ENCODE measurements around the gene CKS1B.

The CKS1B gene

GRCh38 chr1:155012776-155013602 lies 38.5 kb downstream of the CKS1B start:
- Histone ChIP-seq H3K4me3 (replicated peaks; ENCODE audit: insufficient read depth, low read length) (no peak overlapping the region), H3K27me3 (ENCODE audit: insufficient read depth, poor library complexity, severe bottlenecking) (no peaks in the 10 kb centered on the region), H3K27ac (replicated peaks) (peak overlapping the region; percentile 94)
- peak in 1 of 2 experiments; percentile 36 for DNase-seq (ENCODE audit: low read depth in 1 of 2, low spot score in 1 of 2)
- no peak for TF ChIP-seq POLR2AphosphoS5 (IDR thresholded peaks at IDR 0.05; ENCODE audit: low read depth)
- TF ChIP-seq SPI1 (IDR thresholded peaks at IDR 0.05; ENCODE audit: borderline replicate concordance, low read depth) = peak; percentile 79

DNA sequence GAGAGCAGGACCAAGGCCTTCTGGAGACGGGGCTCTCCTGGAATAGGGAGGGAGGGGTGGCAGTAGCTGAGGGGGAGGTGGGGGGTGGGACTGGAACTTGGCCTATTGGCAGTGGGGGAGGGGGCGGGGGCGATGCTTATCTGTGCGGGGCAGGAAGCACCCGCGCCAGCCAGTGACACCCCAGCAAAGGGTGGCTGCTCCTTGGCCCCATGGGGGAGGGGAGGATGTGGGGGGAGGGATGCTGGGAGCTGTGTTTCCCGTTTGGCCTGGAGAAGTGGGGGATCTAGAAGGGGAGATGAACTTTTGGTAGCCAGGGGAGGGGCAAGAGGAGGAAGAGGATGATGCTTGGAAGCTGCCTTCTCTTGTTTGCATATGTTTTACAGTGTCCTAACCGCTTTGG lies 39.2 kb downstream of the CKS1B start:
- no peak overlapping the region; the same call in 1 of the 2 replicates for H3K27ac ChIP-seq (replicated peaks)
- TF ChIP-seq REST (IDR thresholded peaks at IDR 0.05; ENCODE audit: insufficient replicate concordance, low read depth) = no peak
- TF ChIP-seq CTCF (IDR thresholded peaks at IDR 0.05; ENCODE audit: insufficient read depth, low read length) = no peak
- TF ChIP-seq SPI1 (IDR thresholded peaks at IDR 0.05; ENCODE audit: borderline replicate concordance, low read depth) = no peak
- no peak for TF ChIP-seq POLR2AphosphoS5 (IDR thresholded peaks at IDR 0.05; ENCODE audit: low read depth)
- DNase-seq (ENCODE audit: low read depth in 1 of 2, low spot score in 1 of 2) = peak in 1 of 2 experiments; percentile 50
- no peak overlapping the region for H3K4me3 ChIP-seq (replicated peaks; ENCODE audit: insufficient read depth, low read length)
- H3K27me3 ChIP-seq (ENCODE audit: insufficient read depth, poor library complexity, severe bottlenecking) = no peaks in the 10 kb centered on the region

GRCh38 chr1:155014709-155015508 lies 40.4 kb downstream of the CKS1B start:
- H3K27me3 ChIP-seq (ENCODE audit: insufficient read depth, poor library complexity, severe bottlenecking) = no peaks in the 10 kb centered on the region

More at GRCh38 chr1:155014709-155015508, 40.4 kb downstream of the CKS1B start:
- DNase-seq (ENCODE audit: low read depth in 1 of 2, low spot score in 1 of 2) = peak in 1 of 2 experiments; percentile 39
- TF ChIP-seq CTCF (IDR thresholded peaks at IDR 0.05; ENCODE audit: insufficient read depth, low read length) = no peak
- no peak for TF ChIP-seq SPI1 (IDR thresholded peaks at IDR 0.05; ENCODE audit: borderline replicate concordance, low read depth)
- TF ChIP-seq REST (IDR thresholded peaks at IDR 0.05; ENCODE audit: insufficient replicate concordance, low read depth) = no peak
- TF ChIP-seq POLR2AphosphoS5 (IDR thresholded peaks at IDR 0.05; ENCODE audit: low read depth) = no peak; the same call in 1 of the 2 replicates
- no peak for TF ChIP-seq GABPA (IDR thresholded peaks at IDR 0.05; ENCODE audit: low read depth)
- H3K27ac ChIP-seq (replicated peaks) = no peak overlapping the region
- H3K4me3 ChIP-seq (replicated peaks; ENCODE audit: insufficient read depth, low read length) = no peak overlapping the region

Measured in HL-60 (cell line).